ENCODE results near the gene GJC1. TPM values are rescaled to one million over a fixed set of nuclear protein-coding genes. Genes with fewer than 3 reads are reported as not detected.
A peak's percentile ranks its signal among the peaks of the same experiment; 100 is the strongest.

Gene GJC1
- total and polyA plus RNA-seq, 2 of the 8 experiments (the other 6 are each of a cell fraction or from before 2014, with no cell fraction given) = 29.1 to 154 TPM

GRCh38 chr17:44780845-44781480 is 49.1 kb downstream of the GJC1 start:
- TF ChIP-seq RBBP5 (IDR thresholded peaks at IDR 0.05; ENCODE audit: borderline replicate concordance, low read depth, low read length) = no peak
- TF ChIP-seq EZH2 (IDR thresholded peaks at IDR 0.05; ENCODE audit: low read depth, low read length, severe bottlenecking) = peak; percentile 2
- Histone ChIP-seq H4K5ac (ENCODE audit: insufficient read length, low read depth, low read length) (no peak overlapping the region), H3K4me1 (replicated peaks in 1 of 4; ENCODE audit: control insufficient read depth in 3 of 4, insufficient read depth in 4 of 4, low read length in 3 of 4) (peaks cover 0 to 26% (median 18%) of the 10 kb centered on the region in 4 experiments; a peak in 6 of 7 replicates), H4K91ac (replicated peaks; ENCODE audit: insufficient read length, low read length) (peak overlapping the region; percentile 87), H4K8ac (ENCODE audit: extremely low read depth, insufficient read depth, low read length) (no peak overlapping the region), H2BK20ac (ENCODE audit: low read length) (peak overlapping the region; percentile 96; the same call in 1 of the 2 replicates), H3K27me3 (replicated peaks in 1 of 4; ENCODE audit: control insufficient read depth in 3 of 4, extremely low read depth in 1 of 4, insufficient read depth in 3 of 4, low read length in 3 of 4) (peaks cover 3 to 18% (median 12%) of the 10 kb centered on the region in 4 experiments; a peak in 6 of 7 replicates), H2BK12ac (ENCODE audit: low read depth, low read length) (peak overlapping the region; percentile 68; the same call in 1 of the 2 replicates), H2AK5ac (ENCODE audit: low read depth, low read length) (no peak overlapping the region), H3K56ac (replicated peaks; ENCODE audit: insufficient read length, low read depth, low read length) (no peak overlapping the region), H4K20me1 (replicated peaks in 1 of 2; ENCODE audit: control insufficient read depth in 1 of 2, insufficient read depth in 2 of 2, low read length in 2 of 2) (no peaks in the 10 kb centered on the region), H3K4me2 (ENCODE audit: insufficient read depth in 1 of 2, low read depth in 2 of 2, low read length in 2 of 2) (no peak overlapping the region), H3K27ac (ENCODE audit: low read depth, low read length) (no peak overlapping the region), H2BK15ac (ENCODE audit: low read length) (no peak overlapping the region; the same call in 1 of the 2 replicates), H3K9me3 (ENCODE audit: insufficient read depth in 2 of 2, low read depth in 1 of 2, low read length in 1 of 2) (no peaks in the 10 kb centered on the region), H3K9ac (replicated peaks in 1 of 4; ENCODE audit: extremely low read depth in 1 of 4, low read depth in 3 of 4, low read length in 3 of 4) (no peak overlapping the region), H3K79me2 (ENCODE audit: control insufficient read depth in 1 of 2, insufficient read depth in 2 of 2, low read length in 2 of 2) (no peaks in the 10 kb centered on the region), H3K23ac (ENCODE audit: insufficient read length) (no peak overlapping the region), H2BK5ac (ENCODE audit: low read depth, low read length) (no peak overlapping the region), H2AFZ (ENCODE audit: low read length) (no peak overlapping the region), H3K4ac (replicated peaks; ENCODE audit: insufficient read length, low read depth, low read length) (peak overlapping the region; percentile 44), H3K4me3 (ENCODE audit: extremely low read depth in 1 of 4, insufficient read depth in 2 of 4, low read depth in 3 of 4, low read length in 4 of 4) (no peak overlapping the region), H3K18ac (ENCODE audit: extremely low read depth, low read length) (0 out of 2 replicates have a peak overlapping the region, but pooled peaks have one; percentile 64), H3K36me3 (ENCODE audit: control insufficient read depth in 2 of 4, insufficient read depth in 4 of 4, low read length in 3 of 4) (no peaks in the 10 kb centered on the region), H3K23me2 (ENCODE audit: low read depth, low read length) (no peaks in the 10 kb centered on the region; the same call in 1 of the 2 replicates), H3K14ac (ENCODE audit: insufficient read length) (no peak overlapping the region), H2BK120ac (replicated peaks; ENCODE audit: low read depth, low read length) (no peak overlapping the region), H3K79me1 (ENCODE audit: low read depth, low read length) (no peaks in the 10 kb centered on the region)
- ChIA-PET POLR2A (ENCODE audit: partially characterized antibody) (interaction anchor here (0.6 to 2.5 kb wide), 14 partner anchors 9 to 104 kb away, joined by 3 to 14 read pairs (median 3); partner anchors contain the start of gene GJC1), CTCF (ENCODE audit: partially characterized antibody) (interaction anchor here (0.5 to 26.7 kb wide), 14 partner anchors 10 to 419 kb away, joined by 3 to 577 read pairs (median 6); partner anchors contain the start of gene HIGD1B)
- DNase-seq (ENCODE audit: low read depth in 1 of 2, low spot score in 2 of 2) = no peak
- no peak for FAIRE-seq
- 92% methylated on average over 13 of the region's 14 CpGs; no CpG with 5 or more reads in 1 of the 2 experiments for WGBS, 2 experiments (ENCODE audit: extremely low coverage in 1 of 2, insufficient coverage in 1 of 2, insufficient read length in 1 of 2, insufficient replicate concordance in 2 of 2, low coverage in 1 of 2, low lambda C conversion rate in 2 of 2, missing lambda C conversion rate in 1 of 2)

All from H1 (cell line).